Activated T-helper 2 cell treated with anti-CD3 and anti-CD28 coated beads, Interferon-gamma antibody, Interleukin-2, Interleukin-4, amounts not matched to agents 10 μg/mL and 5 μg/mL and 100 μg/mL, durations not matched to agents 14 hours and 24 hours and 36 hours (primary cell): ENCODE data around the gene DTX2. TPM values are rescaled to one million over a fixed set of nuclear protein-coding genes. Genes with fewer than 3 reads are reported as not detected.
A peak's percentile ranks its signal among the peaks of the same experiment; 100 is the strongest.
"Not testable (repeated sequence)": the region's sequence is repeated elsewhere in the genome, so short reads cannot be mapped to it uniquely, and the experiment has no call there.

Experiments
- DNase-seq: peaks from one replicate; pipeline ENCODE4 v3.0.0; 2021; ENCODE audit warnings: low spot score
- H3K27ac Mint-ChIP-seq: one replicate; pipeline ENCODE4 v1.8.0; 2021; ENCODE audit warnings: mixed read lengths
- H3K27me3 Mint-ChIP-seq: one replicate; pipeline ENCODE4 v1.8.0; 2021; ENCODE audit warnings: low read depth, mixed read lengths
- H3K36me3 Mint-ChIP-seq: one replicate; pipeline ENCODE4 v1.8.0; 2021; ENCODE audit warnings: low read depth, mixed read lengths
- H3K4me1 Mint-ChIP-seq: one replicate; pipeline ENCODE4 v1.8.0; 2021; ENCODE audit warnings: low read depth, mixed read lengths
- H3K4me3 Mint-ChIP-seq: one replicate; pipeline ENCODE4 v1.8.0; 2021; ENCODE audit warnings: low read depth, mild to moderate bottlenecking, moderate library complexity, mixed read lengths
- H3K9me3 Mint-ChIP-seq: one replicate; pipeline ENCODE4 v1.8.0; 2021; ENCODE audit warnings: mixed read lengths
- intact Hi-C: fragments of 100-400 bp; cut with micrococcal nuclease; formaldehyde crosslinking; loops from one replicate; pipeline ENCODE4 v1.15.1; 2023
- total RNA-seq: library from RNA; stranded (reverse); gene quantifications from 2 replicates; pipeline ENCODE4 v1.2.3, GENCODE V29; 2022

The DTX2 gene
- total RNA-seq, 1 donor from 2014 or later: 24.7 TPM

- peaks cover 7% of the 10 kb centered on the region for H3K4me1 Mint-ChIP-seq
- H3K36me3 Mint-ChIP-seq: no peaks in the 10 kb centered on the region
- intact Hi-C loops: no loop called here
- no peak for DNase-seq
- H3K27me3 Mint-ChIP-seq: no peaks in the 10 kb centered on the region
- no peak overlapping the region for H3K4me3 Mint-ChIP-seq
- H3K27ac Mint-ChIP-seq: no peak overlapping the region
- H3K9me3 Mint-ChIP-seq: no peaks in the 10 kb centered on the region
These were observed 32.4 kb upstream of the DTX2 start for GRCh38 chr7:76428868-76429805.

- Mint-ChIP-seq H3K9me3 (no peaks in the 10 kb centered on the region), H3K36me3 (peaks cover 4% of the 10 kb centered on the region), H3K27me3 (no peaks in the 10 kb centered on the region), H3K27ac (no peak overlapping the region), H3K4me1 (no peaks in the 10 kb centered on the region), H3K4me3 (no peak overlapping the region)
- no peak for DNase-seq
- intact Hi-C loops: no loop called here
These were observed 31.3 kb upstream of the DTX2 start for GRCh38 chr7:76430211-76430610.

- intact Hi-C loops: no loop called here
- no peaks in the 10 kb centered on the region for H3K9me3 Mint-ChIP-seq
- DNase-seq: no peak
- no peaks in the 10 kb centered on the region for H3K27me3 Mint-ChIP-seq
- H3K4me1 Mint-ChIP-seq: no peaks in the 10 kb centered on the region
- no peak overlapping the region for H3K4me3 Mint-ChIP-seq
- no peak overlapping the region for H3K27ac Mint-ChIP-seq
- H3K36me3 Mint-ChIP-seq: peaks cover 6% of the 10 kb centered on the region
These were observed 30.7 kb upstream of the DTX2 start for GRCh38 chr7:76430836-76431235.

- H3K36me3 Mint-ChIP-seq, H3K4me3 Mint-ChIP-seq, H3K4me1 Mint-ChIP-seq, intact Hi-C loops, H3K9me3 Mint-ChIP-seq, H3K27ac Mint-ChIP-seq, H3K27me3 Mint-ChIP-seq: not testable (repeated sequence)
- DNase-seq: peak; percentile 50
These were observed 23.6 kb upstream of the DTX2 start for GRCh38 chr7:76437873-76438272.

GRCh38 chr7:76439120-76439888 is 22.2 kb upstream of the DTX2 start:
- intact Hi-C loops, H3K27ac Mint-ChIP-seq, H3K4me3 Mint-ChIP-seq, DNase-seq, H3K9me3 Mint-ChIP-seq, H3K4me1 Mint-ChIP-seq, H3K36me3 Mint-ChIP-seq, H3K27me3 Mint-ChIP-seq: not testable (repeated sequence)

GRCh38 chr7:76440404-76440803 is 21.1 kb upstream of the DTX2 start:
- H3K4me1 Mint-ChIP-seq, H3K9me3 Mint-ChIP-seq, H3K36me3 Mint-ChIP-seq, H3K4me3 Mint-ChIP-seq, intact Hi-C loops, H3K27me3 Mint-ChIP-seq, H3K27ac Mint-ChIP-seq: not testable (repeated sequence)
- peak; percentile 4 for DNase-seq

- H3K36me3 Mint-ChIP-seq, DNase-seq, H3K27ac Mint-ChIP-seq, H3K4me3 Mint-ChIP-seq, H3K27me3 Mint-ChIP-seq, intact Hi-C loops, H3K9me3 Mint-ChIP-seq, H3K4me1 Mint-ChIP-seq: not testable (repeated sequence)
These were observed 19.7 kb upstream of the DTX2 start for GRCh38 chr7:76441792-76442191.

- H3K27me3 Mint-ChIP-seq, intact Hi-C loops, H3K9me3 Mint-ChIP-seq, H3K36me3 Mint-ChIP-seq, H3K4me1 Mint-ChIP-seq, H3K27ac Mint-ChIP-seq, H3K4me3 Mint-ChIP-seq, DNase-seq: not testable (repeated sequence)
These were observed 18.7 kb upstream of the DTX2 start for GRCh38 chr7:76442664-76443446.

- H3K27ac Mint-ChIP-seq: peak overlapping the region; percentile 58
- DNase-seq, H3K9me3 Mint-ChIP-seq, H3K4me3 Mint-ChIP-seq, intact Hi-C loops, H3K27me3 Mint-ChIP-seq, H3K36me3 Mint-ChIP-seq, H3K4me1 Mint-ChIP-seq: not testable (repeated sequence)
These were observed 17.7 kb upstream of the DTX2 start for GRCh38 chr7:76443846-76444245.

GRCh38 chr7:76445577-76446008 is 15.9 kb upstream of the DTX2 start:
- Mint-ChIP-seq H3K27ac (peak overlapping the region; percentile 78), H3K4me3 (peak overlapping the region; percentile 8)
- H3K9me3 Mint-ChIP-seq, H3K4me1 Mint-ChIP-seq, intact Hi-C loops, DNase-seq, H3K27me3 Mint-ChIP-seq, H3K36me3 Mint-ChIP-seq: not testable (repeated sequence)

- H3K4me3 Mint-ChIP-seq, H3K36me3 Mint-ChIP-seq, intact Hi-C loops, H3K27ac Mint-ChIP-seq, DNase-seq, H3K9me3 Mint-ChIP-seq, H3K27me3 Mint-ChIP-seq, H3K4me1 Mint-ChIP-seq: not testable (repeated sequence)
These were observed 4.5 kb upstream of the DTX2 start for GRCh38 chr7:76457017-76457416.

- H3K36me3 Mint-ChIP-seq, H3K27ac Mint-ChIP-seq, H3K9me3 Mint-ChIP-seq, H3K4me3 Mint-ChIP-seq, intact Hi-C loops, H3K27me3 Mint-ChIP-seq, H3K4me1 Mint-ChIP-seq, DNase-seq: not testable (repeated sequence)
These were observed 3.0 kb upstream of the DTX2 start for GRCh38 chr7:76458504-76458903.
